ENCODE results near the gene PRR29. TPM values are rescaled to one million over a fixed set of nuclear protein-coding genes. Genes with fewer than 3 reads are reported as not detected.
"Not testable (repeated sequence)": the region's sequence is repeated elsewhere in the genome, so short reads cannot be mapped to it uniquely, and the experiment has no call there.

The PRR29 gene
- total RNA-seq, 4 donors from 2014 or later, result 0.20 to 1.3 (median 0.63) TPM; not detected in 1

GRCh38 chr17:64005734-64006167 lies 7.6 kb downstream of the PRR29 start:
- no peaks in the 10 kb centered on the region for H3K36me3 ChIP-seq
- TF ChIP-seq POLR2A (IDR thresholded peaks at IDR 0.05), result no peak
- no peak for TF ChIP-seq EP300 (IDR thresholded peaks at IDR 0.05)
- TF ChIP-seq, protein P1, sequence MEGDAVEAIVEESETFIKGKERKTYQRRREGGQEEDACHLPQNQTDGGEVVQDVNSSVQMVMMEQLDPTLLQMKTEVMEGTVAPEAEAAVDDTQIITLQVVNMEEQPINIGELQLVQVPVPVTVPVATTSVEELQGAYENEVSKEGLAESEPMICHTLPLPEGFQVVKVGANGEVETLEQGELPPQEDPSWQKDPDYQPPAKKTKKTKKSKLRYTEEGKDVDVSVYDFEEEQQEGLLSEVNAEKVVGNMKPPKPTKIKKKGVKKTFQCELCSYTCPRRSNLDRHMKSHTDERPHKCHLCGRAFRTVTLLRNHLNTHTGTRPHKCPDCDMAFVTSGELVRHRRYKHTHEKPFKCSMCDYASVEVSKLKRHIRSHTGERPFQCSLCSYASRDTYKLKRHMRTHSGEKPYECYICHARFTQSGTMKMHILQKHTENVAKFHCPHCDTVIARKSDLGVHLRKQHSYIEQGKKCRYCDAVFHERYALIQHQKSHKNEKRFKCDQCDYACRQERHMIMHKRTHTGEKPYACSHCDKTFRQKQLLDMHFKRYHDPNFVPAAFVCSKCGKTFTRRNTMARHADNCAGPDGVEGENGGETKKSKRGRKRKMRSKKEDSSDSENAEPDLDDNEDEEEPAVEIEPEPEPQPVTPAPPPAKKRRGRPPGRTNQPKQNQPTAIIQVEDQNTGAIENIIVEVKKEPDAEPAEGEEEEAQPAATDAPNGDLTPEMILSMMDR (IDR thresholded peaks at IDR 0.05), result no peak
- H3K4me1 ChIP-seq, result peaks cover 0 to 33% (median 11%) of the 10 kb centered on the region in 4 donors
- H3K4me3 ChIP-seq, result peak overlapping the region in 1 of 4 donors; percentile 2
- H3K9me3 ChIP-seq, result no peaks in the 10 kb centered on the region
- WGBS, 2 donors, result 39 to 45% methylated on average over 6 of the region's 6 CpGs
- peaks cover 0 to 15% of the 10 kb centered on the region in 2 donors for H3K27me3 ChIP-seq
- DNase-seq (ENCODE audit: low spot score in 2 of 2), result no peak
- peak overlapping the region in 1 of 4 donors; percentile 34 for H3K27ac ChIP-seq

DNA sequence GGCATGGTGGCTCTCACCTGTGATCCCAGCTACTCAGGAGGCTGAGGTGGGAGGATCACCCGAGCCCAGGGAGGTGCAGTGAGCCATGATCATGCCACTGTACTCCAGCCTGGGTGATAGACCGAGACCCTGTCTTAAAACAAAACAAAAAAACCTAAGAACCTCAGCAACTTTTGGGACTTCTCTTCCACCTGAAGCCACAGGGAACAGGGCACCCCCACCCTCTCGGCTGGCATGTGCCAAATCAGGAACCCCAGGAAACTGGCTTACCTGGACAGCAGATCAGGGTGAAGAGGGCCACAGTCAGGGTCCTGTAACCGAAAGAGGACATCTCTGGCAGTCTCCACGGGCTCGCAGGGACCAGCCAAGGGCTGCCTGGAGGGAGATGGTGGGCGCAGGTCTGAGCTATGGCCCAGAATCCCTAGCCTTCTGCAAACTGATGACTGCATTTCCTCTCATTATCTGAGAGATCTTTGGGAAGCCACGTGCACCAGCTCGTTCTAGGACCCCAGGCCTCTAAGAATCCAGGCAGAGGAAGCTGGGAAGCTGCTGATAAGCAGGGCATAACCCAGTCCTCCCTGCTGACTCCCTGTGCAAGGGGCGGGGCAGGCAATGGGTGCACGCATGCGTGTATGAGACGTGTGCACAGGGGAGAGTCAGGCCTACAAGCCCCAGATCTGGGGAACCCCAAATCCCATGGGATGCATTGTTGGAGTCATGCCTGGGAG lies 8.4 kb downstream of the PRR29 start:
- no peak for TF ChIP-seq POLR2A (IDR thresholded peaks at IDR 0.05)
- peak in 1 of 2 donors; percentile 64 for TF ChIP-seq EP300 (IDR thresholded peaks at IDR 0.05)
- H3K4me1 ChIP-seq, result peaks cover 0 to 33% (median 11%) of the 10 kb centered on the region in 4 donors
- peak overlapping the region in 2 of 4 donors; percentile 5 to 53 for H3K27ac ChIP-seq
- H3K9me3 ChIP-seq, result no peaks in the 10 kb centered on the region
- no peak for DNase-seq (ENCODE audit: low spot score in 2 of 2)
- no peaks in the 10 kb centered on the region for H3K36me3 ChIP-seq
- WGBS, 2 donors, result 68 to 71% methylated on average over 12 to 13 of the region's 13 CpGs
- H3K4me3 ChIP-seq, result peak overlapping the region in 1 of 4 donors; percentile 2
- H3K27me3 ChIP-seq, result peaks cover 0 to 7% of the 10 kb centered on the region in 2 donors

- not testable (repeated sequence) for H3K4me3 ChIP-seq; H3K27ac ChIP-seq; H3K27me3 ChIP-seq; H3K9me3 ChIP-seq; H3K36me3 ChIP-seq; DNase-seq (ENCODE audit: low spot score in 2 of 2)
- H3K4me1 ChIP-seq, result peaks cover 0 to 33% (median 11%) of the 10 kb centered on the region in 4 donors
- 83 to 88% methylated on average over 5 of the region's 5 CpGs for WGBS, 2 donors
Observed at GRCh38 chr17:64007089-64007837, 9.1 kb downstream of the PRR29 start.

DNA sequence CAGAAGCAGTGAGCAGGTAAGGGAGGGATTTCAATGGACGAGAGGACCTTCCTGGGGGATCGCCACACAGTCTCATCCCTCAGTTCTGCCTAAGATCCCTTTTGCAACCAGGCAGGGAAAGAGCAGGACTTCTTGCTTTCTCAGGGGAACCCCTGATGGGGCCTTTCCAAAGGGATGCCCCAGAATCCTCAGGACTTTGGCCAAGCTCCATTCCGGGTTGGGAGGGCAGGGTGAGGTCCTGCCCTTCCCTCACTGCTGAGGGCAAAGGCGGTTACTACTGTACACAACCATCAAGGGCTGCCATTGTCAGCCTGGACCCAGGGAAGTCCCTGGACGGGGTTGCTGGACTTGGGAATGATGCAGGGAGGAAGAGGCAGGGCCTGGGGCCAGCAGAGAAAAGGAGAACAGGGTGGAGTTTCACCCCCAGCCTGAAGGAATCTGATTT lies 9.7 kb downstream of the PRR29 start:
- Histone ChIP-seq H3K27me3 (no peaks in the 10 kb centered on the region), H3K4me3 (no peak overlapping the region), H3K36me3 (no peaks in the 10 kb centered on the region), H3K4me1 (peaks cover 0 to 33% (median 11%) of the 10 kb centered on the region in 4 donors), H3K9me3 (no peaks in the 10 kb centered on the region), H3K27ac (no peak overlapping the region)
- TF ChIP-seq, protein P1 (IDR thresholded peaks at IDR 0.05), result no peak
- peak in 1 of 2 donors; percentile 54 for TF ChIP-seq EP300 (IDR thresholded peaks at IDR 0.05)
- DNase-seq (ENCODE audit: low spot score in 2 of 2), result no peak
- 34 to 37% methylated on average over 5 of the region's 5 CpGs for WGBS, 2 donors

GRCh38 chr17:64008346-64008745 lies 10.2 kb downstream of the PRR29 start:
- 75 to 83% methylated on average over 5 of the region's 5 CpGs for WGBS, 2 donors
- DNase-seq (ENCODE audit: low spot score in 2 of 2), result no peak
- H3K36me3 ChIP-seq, result no peaks in the 10 kb centered on the region
- H3K27me3 ChIP-seq, result no peaks in the 10 kb centered on the region
- no peaks in the 10 kb centered on the region for H3K9me3 ChIP-seq
- H3K4me1 ChIP-seq, result peaks cover 0 to 33% (median 11%) of the 10 kb centered on the region in 4 donors
- TF ChIP-seq EP300 (IDR thresholded peaks at IDR 0.05) (no peak), POLR2A (IDR thresholded peaks at IDR 0.05) (no peak)
- TF ChIP-seq, protein P1 (IDR thresholded peaks at IDR 0.05), result no peak
- H3K27ac ChIP-seq, result no peak overlapping the region
- H3K4me3 ChIP-seq, result no peak overlapping the region

DNA sequence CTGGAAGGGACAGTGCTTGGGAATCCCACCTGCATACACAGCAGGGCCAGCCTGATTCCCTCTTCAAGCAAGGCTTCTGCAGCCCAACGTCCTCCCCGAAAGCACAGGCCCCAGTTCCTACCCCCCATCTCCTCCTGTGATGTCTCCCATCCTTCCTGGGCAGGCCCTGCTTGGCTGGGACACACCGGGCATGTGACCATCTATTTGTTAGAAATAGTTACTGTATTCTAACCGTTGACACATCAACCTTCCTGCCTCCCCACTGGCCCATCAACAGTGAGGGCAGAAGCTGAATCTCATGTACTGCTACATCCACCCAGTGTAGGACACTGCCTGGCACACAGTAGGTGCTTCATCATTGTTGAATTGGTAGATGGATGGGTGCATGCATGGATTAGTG lies 10.7 kb downstream of the PRR29 start:
- DNase-seq (ENCODE audit: low spot score in 2 of 2), result no peak
- no peak overlapping the region for H3K4me3 ChIP-seq
- TF ChIP-seq EP300 (IDR thresholded peaks at IDR 0.05) (no peak), POLR2A (IDR thresholded peaks at IDR 0.05) (no peak)
- TF ChIP-seq, protein P1 (IDR thresholded peaks at IDR 0.05), result no peak
- H3K36me3 ChIP-seq, result no peaks in the 10 kb centered on the region
- H3K27ac ChIP-seq, result no peak overlapping the region
- no peaks in the 10 kb centered on the region for H3K9me3 ChIP-seq
- peaks cover 0 to 33% (median 11%) of the 10 kb centered on the region in 4 donors for H3K4me1 ChIP-seq
- 50 to 54% methylated on average over 4 of the region's 4 CpGs for WGBS, 2 donors
- no peaks in the 10 kb centered on the region for H3K27me3 ChIP-seq
